ENCODE measurements around the gene RNF6. TPM values are rescaled to one million over a fixed set of nuclear protein-coding genes. Genes with fewer than 3 reads are reported as not detected.

Gene RNF6
- total and polyA plus RNA-seq, 2 donors (not counting 1 experiment from before 2014, with no cell fraction given) = 20.1 to 52.4 TPM

GRCh38 chr13:26185720-26186117 is 36.4 kb downstream of the RNF6 start:
- H3K79me2 ChIP-seq (ENCODE audit: control insufficient read depth, insufficient read depth, low read length) = no peaks in the 10 kb centered on the region
- peak overlapping the region; percentile 76 for H3K4me2 ChIP-seq (replicated peaks; ENCODE audit: low read depth, low read length, poor library complexity, severe bottlenecking)
- H3K9me3 ChIP-seq (ENCODE audit: control extremely low read depth in 1 of 3, control insufficient read depth in 2 of 3, insufficient read depth in 1 of 3, low read length in 2 of 3) = peaks cover 0 to 7% (median 4%) of the 10 kb centered on the region in 3 donors
- H3K27ac ChIP-seq (ENCODE audit: low read length in 2 of 2) = peak overlapping the region; percentile 86 to 88
- no peak for ATAC-seq (ENCODE audit: low read depth)
- H4K20me1 ChIP-seq (ENCODE audit: control insufficient read depth, insufficient read depth, low read length, poor library complexity, severe bottlenecking) = no peaks in the 10 kb centered on the region
- intact Hi-C loops (cut with micrococcal nuclease) = loop anchor here (1.0 to 10.0 kb wide), 8 partner anchors 37 to 1949 kb away; partner anchors contain the start of genes NUP58, PAN3, PARP4 and RNF6
- H2AFZ ChIP-seq (ENCODE audit: insufficient read depth, low read depth, low read length, poor library complexity, severe bottlenecking) = peak overlapping the region; percentile 85
- DNase-seq = no peak
- no peaks in the 10 kb centered on the region for H3K27me3 ChIP-seq (replicated peaks in 1 of 4; ENCODE audit: control extremely low read depth in 1 of 4, control insufficient read depth in 3 of 4, insufficient read depth in 4 of 4, low read length in 3 of 4)
- H3K4me1 Mint-ChIP-seq = peaks cover 46% of the 10 kb centered on the region
- H3K27ac Mint-ChIP-seq = peak overlapping the region; percentile 96
- 0% methylated on average over 3 of the region's 8 CpGs for WGBS (ENCODE audit: insufficient coverage)
- no peak for TF ChIP-seq CTCF (IDR thresholded peaks at IDR 0.05)
- TF ChIP-seq EZH2 (IDR thresholded peaks at IDR 0.05; ENCODE audit: borderline replicate concordance, insufficient read depth, low read depth, low read length, poor library complexity, severe bottlenecking) = no peak
- no peaks in the 10 kb centered on the region for H3K36me3 ChIP-seq (replicated peaks in 1 of 2; ENCODE audit: control extremely low read depth in 1 of 2, control insufficient read depth in 1 of 2, extremely low read depth in 1 of 2, insufficient read depth in 2 of 2, low read length in 1 of 2)
- H3K9ac ChIP-seq (ENCODE audit: low read length) = peak overlapping the region; percentile 78
- ChIA-PET POLR2A (interaction anchor here (0.7 to 3.2 kb wide), 5 partner anchors 37 to 311 kb away, joined by 3 to 23 read pairs (median 4); partner anchors contain the start of gene RNF6), CTCF (interaction anchor here (0.8 to 6.0 kb wide), 22 partner anchors 18 to 899 kb away, joined by 3 to 131 read pairs (median 6); partner anchors contain the start of genes MTMR6 and RNF6)
- H3K4me1 ChIP-seq (ENCODE audit: control insufficient read depth in 2 of 2, insufficient read depth in 2 of 2, low read length in 2 of 2) = peaks cover 33 to 44% of the 10 kb centered on the region in 2 donors
- peak overlapping the region; percentile 66 to 91 (median 73) for H3K4me3 ChIP-seq (ENCODE audit: control extremely low read depth in 1 of 5, extremely low read depth in 1 of 5, insufficient read depth in 1 of 5, low read depth in 2 of 5, low read length in 4 of 5)
- H3K4me3 Mint-ChIP-seq = peak overlapping the region; percentile 91
- no peaks in the 10 kb centered on the region for H3K27me3 Mint-ChIP-seq
- H3K9me3 Mint-ChIP-seq (ENCODE audit: insufficient read depth) = no peaks in the 10 kb centered on the region

GRCh38 chr13:26184791-26185250 is 37.3 kb downstream of the RNF6 start:
- POLR2A ChIA-PET = interaction anchor here (0.6 to 3.2 kb wide), 2 partner anchors 38 to 312 kb away, joined by 3 to 23 read pairs; partner anchors contain the start of gene RNF6
- peak overlapping the region; percentile 83 for H3K4me3 Mint-ChIP-seq

More at GRCh38 chr13:26184791-26185250, 37.3 kb downstream of the RNF6 start:
- Mint-ChIP-seq H3K27ac (peak overlapping the region; percentile 91), H3K9me3 (ENCODE audit: insufficient read depth) (no peaks in the 10 kb centered on the region), H3K27me3 (no peaks in the 10 kb centered on the region), H3K4me1 (peaks cover 46% of the 10 kb centered on the region)
- Histone ChIP-seq H3K9ac (ENCODE audit: low read length) (no peak overlapping the region), H3K4me3 (ENCODE audit: control extremely low read depth in 1 of 5, extremely low read depth in 1 of 5, insufficient read depth in 1 of 5, low read depth in 2 of 5, low read length in 4 of 5) (no peak overlapping the region), H3K9me3 (ENCODE audit: control extremely low read depth in 1 of 3, control insufficient read depth in 2 of 3, insufficient read depth in 1 of 3, low read length in 2 of 3) (peaks cover 0 to 7% (median 4%) of the 10 kb centered on the region in 3 donors), H3K79me2 (ENCODE audit: control insufficient read depth, insufficient read depth, low read length) (no peaks in the 10 kb centered on the region), H4K20me1 (ENCODE audit: control insufficient read depth, insufficient read depth, low read length, poor library complexity, severe bottlenecking) (no peaks in the 10 kb centered on the region), H3K4me1 (ENCODE audit: control insufficient read depth in 2 of 2, insufficient read depth in 2 of 2, low read length in 2 of 2) (peaks cover 33 to 44% of the 10 kb centered on the region in 2 donors), H3K4me2 (replicated peaks; ENCODE audit: low read depth, low read length, poor library complexity, severe bottlenecking) (peak overlapping the region; percentile 34), H3K27ac (ENCODE audit: low read length in 2 of 2) (no peak overlapping the region), H2AFZ (ENCODE audit: insufficient read depth, low read depth, low read length, poor library complexity, severe bottlenecking) (no peak overlapping the region), H3K36me3 (replicated peaks in 1 of 2; ENCODE audit: control extremely low read depth in 1 of 2, control insufficient read depth in 1 of 2, extremely low read depth in 1 of 2, insufficient read depth in 2 of 2, low read length in 1 of 2) (no peaks in the 10 kb centered on the region), H3K27me3 (replicated peaks in 1 of 4; ENCODE audit: control extremely low read depth in 1 of 4, control insufficient read depth in 3 of 4, insufficient read depth in 4 of 4, low read length in 3 of 4) (no peaks in the 10 kb centered on the region)
- intact Hi-C loops (cut with micrococcal nuclease) = loop anchor here (5.0 to 10.0 kb wide), 4 partner anchors 883 to 1950 kb away; partner anchors contain the start of genes NUP58, PAN3, PARP4 and USP12
- DNase-seq = peak; percentile 78
- CTCF ChIA-PET = interaction anchor here (0.5 to 6.0 kb wide), 35 partner anchors 8 to 898 kb away, joined by 3 to 131 read pairs (median 4); partner anchors contain the start of genes MTMR6 and RNF6
- 67% methylated on average over 4 of the region's 8 CpGs for WGBS (ENCODE audit: insufficient coverage)
- ATAC-seq (ENCODE audit: low read depth) = no peak
- TF ChIP-seq EZH2 (IDR thresholded peaks at IDR 0.05; ENCODE audit: borderline replicate concordance, insufficient read depth, low read depth, low read length, poor library complexity, severe bottlenecking) (no peak), CTCF (IDR thresholded peaks at IDR 0.05) (peak; percentile 91)

Data from B cell (primary cell).